Esophagus muscularis mucosa (tissue), 4 donors: ENCODE measurements around the gene BTF3L4. TPM values are rescaled to one million over a fixed set of nuclear protein-coding genes. Genes with fewer than 3 reads are reported as not detected.
"Not testable (repeated sequence)": the region's sequence is repeated elsewhere in the genome, so short reads cannot be mapped to it uniquely, and the experiment has no call there.

Experiments used
- DNase-seq: peaks from one replicate; pipeline ENCODE4 v3.0.0-alpha.2; 2017; ENCODE audit errors: extremely low spot score
- H3K27ac ChIP-seq, 4 donors: fragments of 200-600 bp; sonication (generic); replicated peaks in 1 of 4; 1 replicate in 3 of 4; 2 replicates in 1 of 4; pipeline ENCODE4 v1.5.1; 2016 to 2019; ENCODE audit warnings: mild to moderate bottlenecking in 1 of 4
- H3K27me3 ChIP-seq, 4 donors: fragments of 200-600 bp; sonication (generic); one replicate each; pipeline versions ENCODE4 v1.5.1 to v1.6.0; 2016 to 2019
- H3K36me3 ChIP-seq, 4 donors: fragments of 200-600 bp; sonication (generic); one replicate each; pipeline ENCODE4 v1.5.1; 2016 to 2019
- H3K4me1 ChIP-seq, 4 donors: fragments of 200-600 bp; sonication (generic); one replicate each; pipeline ENCODE4 v1.5.1; 2016 to 2019
- H3K4me3 ChIP-seq, 4 donors: fragments of 200-600 bp; sonication (generic); 1 replicate in 2 of 4; 2 replicates in 2 of 4; pipeline ENCODE4 v1.5.1; 2016 to 2019; ENCODE audit warnings: mild to moderate bottlenecking in 4 of 4, moderate library complexity in 1 of 4
- H3K9me3 ChIP-seq, 4 donors: fragments of 200-600 bp; sonication (generic); 1 replicate in 3 of 4; 2 replicates in 1 of 4; pipeline ENCODE4 v1.5.1; 2016 to 2019
- EP300 ChIP-seq: sonication (generic); formaldehyde crosslinking; IDR thresholded peaks from one replicate; pipeline ENCODE4 v1.6.1; 2017; ENCODE audit warnings: antibody characterized with exemption
- POLR2A ChIP-seq: fragments of 450-650 bp; IDR thresholded peaks from one replicate; pipeline ENCODE4 v1.6.1; 2017; ENCODE audit warnings: antibody characterized with exemption, moderate library complexity, mild to moderate bottlenecking, low read depth
- POLR2AphosphoS5 ChIP-seq, 2 donors: sonication (generic); formaldehyde crosslinking; IDR thresholded peaks; one replicate each; pipeline ENCODE4 v1.6.1; 2017; ENCODE audit warnings: antibody characterized with exemption in 2 of 2
- WGBS: methylation state at CpG from one replicate; pipeline ENCODE4 v1.1.5; 2018; 5-methylcytosine and 5-hydroxymethylcytosine counted together
- intact Hi-C: fragments of 100-400 bp; cut with DNase I; formaldehyde crosslinking; loops from one replicate; pipeline ENCODE4 v1.15.1; 2023
- total RNA-seq, 4 donors: library from RNA; depleted of rRNA; stranded (reverse); fragments of >200 nt; gene quantifications; one replicate each; pipeline versions ENCODE4 v1.1.0 to v1.2.1, GENCODE V29; 2016
- TF ChIP-seq, protein P1 (sequence below), 3 experiments: fragments of 200-600 bp in 2 of 3; fragments of 450-650 bp in 1 of 3; sonication (generic) in 2 of 3; IDR thresholded peaks; one replicate each; pipeline ENCODE4 v1.5.1; 2017 to 2019; ENCODE audit warnings: antibody characterized with exemption in 3 of 3, mild to moderate bottlenecking in 2 of 3, moderate library complexity in 1 of 3

The BTF3L4 gene
- total RNA-seq, 4 donors from 2014 or later = 22.6 to 48.5 (median 30.2) TPM

GRCh38 chr1:52041551-52042185, 14.4 kb upstream of the BTF3L4 start:
- 96% methylated on average over 4 of the region's 4 CpGs for WGBS
- no peaks in the 10 kb centered on the region for H3K9me3 ChIP-seq
- H3K27me3 ChIP-seq = no peaks in the 10 kb centered on the region
- no peak overlapping the region for H3K4me3 ChIP-seq
- TF ChIP-seq, protein P1, sequence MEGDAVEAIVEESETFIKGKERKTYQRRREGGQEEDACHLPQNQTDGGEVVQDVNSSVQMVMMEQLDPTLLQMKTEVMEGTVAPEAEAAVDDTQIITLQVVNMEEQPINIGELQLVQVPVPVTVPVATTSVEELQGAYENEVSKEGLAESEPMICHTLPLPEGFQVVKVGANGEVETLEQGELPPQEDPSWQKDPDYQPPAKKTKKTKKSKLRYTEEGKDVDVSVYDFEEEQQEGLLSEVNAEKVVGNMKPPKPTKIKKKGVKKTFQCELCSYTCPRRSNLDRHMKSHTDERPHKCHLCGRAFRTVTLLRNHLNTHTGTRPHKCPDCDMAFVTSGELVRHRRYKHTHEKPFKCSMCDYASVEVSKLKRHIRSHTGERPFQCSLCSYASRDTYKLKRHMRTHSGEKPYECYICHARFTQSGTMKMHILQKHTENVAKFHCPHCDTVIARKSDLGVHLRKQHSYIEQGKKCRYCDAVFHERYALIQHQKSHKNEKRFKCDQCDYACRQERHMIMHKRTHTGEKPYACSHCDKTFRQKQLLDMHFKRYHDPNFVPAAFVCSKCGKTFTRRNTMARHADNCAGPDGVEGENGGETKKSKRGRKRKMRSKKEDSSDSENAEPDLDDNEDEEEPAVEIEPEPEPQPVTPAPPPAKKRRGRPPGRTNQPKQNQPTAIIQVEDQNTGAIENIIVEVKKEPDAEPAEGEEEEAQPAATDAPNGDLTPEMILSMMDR (IDR thresholded peaks at IDR 0.05) = no peak
- TF ChIP-seq POLR2A (no peak), POLR2AphosphoS5 (IDR thresholded peaks at IDR 0.05) (no peak), EP300 (no peak)
- intact Hi-C loops = no loop called here
- DNase-seq = no peak
- no peak overlapping the region for H3K27ac ChIP-seq
- H3K36me3 ChIP-seq = peaks cover 19 to 49% (median 33%) of the 10 kb centered on the region in 4 donors
- H3K4me1 ChIP-seq = no peaks in the 10 kb centered on the region

DNA sequence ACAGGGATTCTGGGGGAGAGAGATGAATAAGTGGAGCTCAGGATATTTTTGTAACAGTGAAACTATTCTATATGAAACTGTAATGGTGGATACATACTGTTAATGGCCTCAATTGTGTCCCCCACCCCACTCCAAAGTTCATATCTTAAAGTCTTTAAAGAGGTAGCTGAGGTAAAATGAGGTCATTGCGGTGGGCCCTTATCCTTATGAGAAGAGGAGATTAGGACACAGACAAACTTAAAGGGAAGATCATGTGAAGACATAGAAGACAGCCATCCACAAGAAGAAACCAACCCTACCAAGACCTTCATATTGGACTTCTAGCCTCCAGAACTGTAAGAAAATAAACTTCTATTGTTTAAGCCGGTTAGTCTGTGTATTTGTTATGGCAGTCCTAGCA, 10.9 kb upstream of the BTF3L4 start:
- TF ChIP-seq, protein P1 (IDR thresholded peaks at IDR 0.05) = no peak
- TF ChIP-seq POLR2A = no peak
- TF ChIP-seq EP300 = no peak
- no peak for TF ChIP-seq POLR2AphosphoS5 (IDR thresholded peaks at IDR 0.05)
- H3K9me3 ChIP-seq = no peaks in the 10 kb centered on the region
- intact Hi-C loops = no loop called here
- H3K27me3 ChIP-seq = no peaks in the 10 kb centered on the region
- no peaks in the 10 kb centered on the region for H3K4me1 ChIP-seq
- no peak for DNase-seq
- WGBS = 92% methylated on average over 2 of the region's 2 CpGs
- H3K36me3 ChIP-seq = peaks cover under 1 to 17% (median 11%) of the 10 kb centered on the region in 4 donors
- no peak overlapping the region for H3K4me3 ChIP-seq
- no peak overlapping the region for H3K27ac ChIP-seq

- H3K27me3 ChIP-seq, H3K9me3 ChIP-seq, intact Hi-C loops, H3K4me1 ChIP-seq, H3K27ac ChIP-seq, H3K4me3 ChIP-seq, DNase-seq: not testable (repeated sequence)
- 97% methylated on average over 4 of the region's 4 CpGs for WGBS
- peaks cover 0 to 12% (median 6%) of the 10 kb centered on the region in 4 donors for H3K36me3 ChIP-seq
Observed at GRCh38 chr1:52045666-52046195, 10.4 kb upstream of the BTF3L4 start.

DNA sequence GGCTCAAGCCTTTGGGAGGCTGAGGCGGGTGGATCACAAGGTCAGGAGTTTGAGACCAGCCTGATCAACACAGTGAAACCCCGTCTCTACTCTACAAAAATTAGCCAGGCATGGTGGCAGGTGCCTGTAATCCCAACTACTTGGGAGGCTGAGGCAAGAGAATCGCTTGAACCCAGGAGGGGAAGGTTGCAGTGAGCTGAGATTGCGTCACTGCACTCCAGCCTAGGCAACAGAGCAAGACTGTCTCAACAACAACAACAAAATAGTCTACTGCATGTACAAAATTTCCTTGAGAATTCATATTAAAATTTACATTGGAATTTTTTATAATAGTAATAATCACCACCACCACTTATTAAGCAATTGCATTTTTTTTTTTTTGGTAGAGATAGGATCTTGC, 6.8 kb upstream of the BTF3L4 start:
- 98% methylated on average over 4 of the region's 4 CpGs for WGBS
- H3K4me3 ChIP-seq, DNase-seq, H3K27ac ChIP-seq, H3K9me3 ChIP-seq, H3K27me3 ChIP-seq, intact Hi-C loops: not testable (repeated sequence)
- H3K36me3 ChIP-seq = peaks cover 0 to 21% (median 7%) of the 10 kb centered on the region in 4 donors
- H3K4me1 ChIP-seq = peaks cover 10 to 12% (median 11%) of the 10 kb centered on the region in 4 donors

- Histone ChIP-seq H3K9me3 (no peaks in the 10 kb centered on the region), H3K4me3 (peak overlapping the region in 3 of 4 donors; percentile 87 to 98 (median 95)), H3K27ac (no peak overlapping the region), H3K27me3 (no peaks in the 10 kb centered on the region), H3K4me1 (peaks cover 31 to 38% (median 37%) of the 10 kb centered on the region in 4 donors), H3K36me3 (peaks cover 0 to 21% (median 7%) of the 10 kb centered on the region in 4 donors)
- no peak for DNase-seq
- intact Hi-C loops = no loop called here
- 100% methylated on average over 1 of the region's 1 CpG for WGBS
- no peak for TF ChIP-seq EP300
- TF ChIP-seq POLR2A = no peak
- TF ChIP-seq POLR2AphosphoS5 (IDR thresholded peaks at IDR 0.05) = no peak
- TF ChIP-seq, protein P1 (IDR thresholded peaks at IDR 0.05) = no peak
Observed at GRCh38 chr1:52053862-52054261, 2.2 kb upstream of the BTF3L4 start.
